SK-N-SH (cell line): ENCODE data around the gene SCD5. TPM values are rescaled to one million over a fixed set of nuclear protein-coding genes. Genes with fewer than 3 reads are reported as not detected.

Source experiments
- CTCF ChIA-PET: fragments of 300-600, 350-600 bp; formaldehyde crosslinking; extraction: SDS; loops from one replicate; lab custom pipeline; 2021; lab: Yijun Ruan, JAX
- POLR2A ChIA-PET: fragments of 350-600 bp; sonication (Branson Sonifier 250); formaldehyde crosslinking; extraction: SDS; loops from one replicate; lab custom pipeline; 2020; ENCODE audit warnings: antibody characterized with exemption, inconsistent platforms; lab: Yijun Ruan, JAX
- DNase-seq: peaks from one replicate; pipeline ENCODE4 v3.0.0; 2012
- H2AFZ ChIP-seq: fragments of 200-600 bp; sonication (generic); 2 replicates; pipeline ENCODE4 v1.8.1; 2016; ENCODE audit warnings: antibody characterized with exemption, mild to moderate bottlenecking, low read depth
- H3F3A ChIP-seq: fragments of 200-600 bp; sonication (generic); replicated peaks from 2 replicates; pipeline ENCODE3; 2016; ENCODE audit warnings: antibody characterized with exemption, mild to moderate bottlenecking; ENCODE audit not compliant: insufficient read depth
- H3K27ac ChIP-seq, 2 experiments: fragments of 200-500 bp in 1 of 2; fragments of 200-600 bp in 1 of 2; sonication (Bioruptor generic) in 1 of 2; sonication (generic), shearing (Covaris generic) in 1 of 2; 2 replicates each; pipeline versions ENCODE4 v1.5.1 to v1.6.1; 2014 to 2016; ENCODE audit warnings: low read depth in 2 of 2, inconsistent platforms in 1 of 2, low read length in 1 of 2, mild to moderate bottlenecking in 1 of 2, mixed read lengths in 1 of 2
- H3K27me3 ChIP-seq: fragments of 200-600 bp; sonication (generic), shearing (Covaris generic); 2 replicates; pipeline ENCODE4 v1.6.1; 2016; ENCODE audit warnings: mixed run types; ENCODE audit not compliant: insufficient read depth
- H3K36me3 ChIP-seq, 2 experiments: fragments of 200-500 bp in 1 of 2; fragments of 200-600 bp in 1 of 2; sonication (Bioruptor generic) in 1 of 2; sonication (generic) in 1 of 2; replicated peaks in 1 of 2; 2 replicates each; pipeline versions ENCODE3 to v1.5.1; 2014 to 2016; ENCODE audit warnings: low read length in 1 of 2, mild to moderate bottlenecking in 1 of 2; ENCODE audit not compliant: insufficient read depth in 2 of 2, control insufficient read depth in 1 of 2
- H3K4me1 ChIP-seq, 2 experiments: fragments of 200-500 bp in 1 of 2; fragments of 200-600 bp in 1 of 2; sonication (Bioruptor generic) in 1 of 2; sonication (generic), shearing (Covaris generic) in 1 of 2; 2 replicates each; pipeline versions ENCODE4 v1.5.1 to v1.6.1; 2014 to 2016; ENCODE audit warnings: low read depth in 1 of 2, low read length in 1 of 2, mixed run types in 1 of 2; ENCODE audit not compliant: insufficient read depth in 2 of 2, control insufficient read depth in 1 of 2
- H3K4me2 ChIP-seq: fragments of 200-600 bp; sonication (generic), shearing (Covaris generic); 2 replicates; pipeline ENCODE4 v1.6.1; 2017; ENCODE audit warnings: mixed run types
- H3K4me3 ChIP-seq, 2 experiments: fragments of 200-500 bp in 1 of 2; fragments of 200-600 bp in 1 of 2; sonication (Bioruptor generic) in 1 of 2; sonication (generic), shearing (Covaris generic) in 1 of 2; 2 replicates each; pipeline versions ENCODE4 v1.5.1 to v1.8.1; 2014 to 2016; ENCODE audit warnings: low read depth in 2 of 2, inconsistent platforms in 1 of 2, low read length in 1 of 2, mild to moderate bottlenecking in 1 of 2, mixed read lengths in 1 of 2, moderate library complexity in 1 of 2
- H3K79me2 ChIP-seq: fragments of 200-600 bp; sonication (generic); 2 replicates; pipeline ENCODE4 v1.8.1; 2017; ENCODE audit warnings: mild to moderate bottlenecking; ENCODE audit not compliant: insufficient read depth
- H3K9ac ChIP-seq: fragments of 200-600 bp; sonication (generic); 2 replicates; pipeline ENCODE4 v1.6.1; 2017; ENCODE audit warnings: mixed run types
- H3K9me2 ChIP-seq: fragments of 200-600 bp; sonication (generic); 2 replicates; pipeline ENCODE4 v1.6.1; 2017; ENCODE audit warnings: mixed run types
- H3K9me3 ChIP-seq: fragments of 200-600 bp; sonication (generic); 2 replicates; pipeline ENCODE4 v1.6.1; 2017; ENCODE audit warnings: mixed run types, mild to moderate bottlenecking, moderate library complexity
- H4K20me1 ChIP-seq: fragments of 200-600 bp; sonication (generic); 2 replicates; pipeline ENCODE4 v1.6.1; 2017; ENCODE audit warnings: mild to moderate bottlenecking, mixed run types; ENCODE audit not compliant: insufficient read depth
- CHD2 ChIP-seq: fragments of 150-350 bp; IDR thresholded peaks from 2 replicates; pipeline ENCODE4 v1.6.1; 2018; ENCODE audit warnings: low read length; ENCODE audit not compliant: partially characterized antibody
- CTCF ChIP-seq: fragments of 200-600 bp; sonication (generic); IDR thresholded peaks from 2 replicates; pipeline ENCODE4 v1.6.1; 2017; ENCODE audit warnings: antibody characterized with exemption, mild to moderate bottlenecking, moderate library complexity
- ELF1 ChIP-seq: IDR thresholded peaks from 2 replicates; pipeline ENCODE4 v1.4.0; 2012
- EZH2phosphoT487 ChIP-seq: fragments of 200-600 bp; sonication (generic); IDR thresholded peaks from 2 replicates; pipeline ENCODE4 v1.6.1; 2017; ENCODE audit warnings: low read depth, mixed run types, mild to moderate bottlenecking, antibody characterized with exemption, moderate library complexity, borderline replicate concordance
- FOXM1 ChIP-seq: IDR thresholded peaks from 2 replicates; pipeline ENCODE4 v1.4.0; 2012; ENCODE audit warnings: low read depth, mild to moderate bottlenecking
- GATA2 ChIP-seq: sonication (generic); formaldehyde crosslinking; IDR thresholded peaks from 2 replicates; pipeline ENCODE4 v1.5.0; 2020; ENCODE audit warnings: mild to moderate bottlenecking, missing genetic modification reagents
- IRF3 ChIP-seq: fragments of 150-350 bp; IDR thresholded peaks from 2 replicates; pipeline ENCODE4 v1.6.1; 2016; ENCODE audit warnings: mild to moderate bottlenecking, low read depth, low read length
- JUND ChIP-seq: IDR thresholded peaks from 2 replicates; pipeline ENCODE4 v1.4.0; 2012
- NFIC ChIP-seq: IDR thresholded peaks from 2 replicates; pipeline ENCODE4 v1.4.0; 2012; ENCODE audit warnings: borderline replicate concordance
- NRF1 ChIP-seq: IDR thresholded peaks from 2 replicates; pipeline ENCODE4 v1.6.1; 2012; ENCODE audit warnings: low read depth, mild to moderate bottlenecking, low read length
- RAD21 ChIP-seq: IDR thresholded peaks from 2 replicates; pipeline ENCODE4 v1.6.1; 2012; ENCODE audit warnings: mild to moderate bottlenecking, low read length
- RCOR1 ChIP-seq: fragments of 150-350 bp; IDR thresholded peaks from 2 replicates; pipeline ENCODE4 v1.6.1; 2017; ENCODE audit warnings: antibody characterized with exemption, low read length
- REST ChIP-seq: IDR thresholded peaks from 2 replicates; pipeline ENCODE4 v1.6.1; 2012; ENCODE audit warnings: mild to moderate bottlenecking, low read depth, low read length, moderate library complexity
- RFX5 ChIP-seq: IDR thresholded peaks from 2 replicates; pipeline ENCODE4 v1.6.1; 2012; ENCODE audit warnings: mild to moderate bottlenecking, improper control_type of control experiment, low read length
- SMC3 ChIP-seq: IDR thresholded peaks from 2 replicates; pipeline ENCODE4 v1.6.1; 2012; ENCODE audit warnings: low read depth, low read length, improper control_type of control experiment
- TAF1 ChIP-seq: IDR thresholded peaks from 2 replicates; pipeline ENCODE4 v1.6.1; 2012; ENCODE audit warnings: low read depth, mild to moderate bottlenecking, low read length, moderate library complexity, borderline replicate concordance
- TCF12 ChIP-seq: IDR thresholded peaks from 2 replicates; pipeline ENCODE4 v1.4.0; 2012
- USF1 ChIP-seq: IDR thresholded peaks from 2 replicates; pipeline ENCODE4 v1.4.0; 2012; ENCODE audit warnings: low read depth, borderline replicate concordance
- WGBS: methylation state at CpG from one replicate; pipeline ENCODE4 v1.1.6; 2017; ENCODE audit warnings: low lambda C conversion rate; 5-methylcytosine and 5-hydroxymethylcytosine counted together
- polyA plus RNA-seq, 3 experiments: library from polyadenylated mRNA; depleted of rRNA; stranded (reverse); fragments of >200 nt; gene quantifications; 2 replicates each; pipeline ENCODE4 v1.2.3, GENCODE V29; 2012

Gene SCD5
- polyA plus RNA-seq, 1 of the 3 experiments (the other 2 are of a cell fraction): 23.7 TPM

- H3K4me1 ChIP-seq: peaks cover 0 to 6% of the 10 kb centered on the region in 2 experiments; a peak in 1 of 4 replicates
- H3K27me3 ChIP-seq: no peaks in the 10 kb centered on the region
- no peaks in the 10 kb centered on the region for H3K36me3 ChIP-seq
- H3K9ac ChIP-seq: no peak overlapping the region
- ChIA-PET POLR2A (no interaction called here), CTCF (interaction anchor here (0.5 to 3.4 kb wide), 4 partner anchors 10 to 257 kb away, joined by 3 to 12 read pairs (median 4); no protein-coding TSS in a partner anchor)
- 100% methylated on average over 1 of the region's 1 CpG for WGBS
- H4K20me1 ChIP-seq: no peaks in the 10 kb centered on the region
- no peak overlapping the region for H3K4me3 ChIP-seq
- no peak overlapping the region for H3K27ac ChIP-seq
- TF ChIP-seq FOXM1: no peak
- no peak for TF ChIP-seq USF1
- no peak for TF ChIP-seq JUND
- TF ChIP-seq IRF3: no peak
- no peak for TF ChIP-seq RCOR1
- no peak for TF ChIP-seq CHD2
- no peak for TF ChIP-seq NRF1
- no peak for TF ChIP-seq GATA2 (CRISPR knock-in tag)
- TF ChIP-seq CTCF: no peak
- TF ChIP-seq ELF1: no peak
- TF ChIP-seq SMC3: no peak
- no peak for TF ChIP-seq RAD21
- no peak for TF ChIP-seq EZH2phosphoT487
- no peak for TF ChIP-seq RFX5
- TF ChIP-seq TCF12: no peak
- TF ChIP-seq NFIC: no peak
- TF ChIP-seq REST: no peak
- no peak for TF ChIP-seq TAF1
- H3F3A ChIP-seq: peaks cover 21% of the 10 kb centered on the region
- no peaks in the 10 kb centered on the region for H3K9me2 ChIP-seq
- H3K79me2 ChIP-seq: no peaks in the 10 kb centered on the region
- H2AFZ ChIP-seq: no peak overlapping the region
- no peaks in the 10 kb centered on the region for H3K9me3 ChIP-seq
- H3K4me2 ChIP-seq: no peak overlapping the region
- DNase-seq: no peak
Observed at GRCh38 chr4:82811392-82811791, 12.8 kb upstream of the SCD5 start.
